ENCODE data around the gene UPK1B. TPM values are rescaled to one million over a fixed set of nuclear protein-coding genes. Genes with fewer than 3 reads are reported as not detected.

Gene UPK1B
- total RNA-seq, 2 donors from 2014 or later, result 6.6 to 9.3 TPM

GRCh38 chr3:119222391-119222790 is 49.0 kb downstream of the UPK1B start:
- 91 to 94% methylated on average over 7 of the region's 7 CpGs for WGBS, 2 donors
- Histone ChIP-seq H3K9me3 (no peaks in the 10 kb centered on the region), H3K36me3 (replicated peaks in 1 of 2; ENCODE audit: insufficient read depth in 1 of 2, low read depth in 2 of 2) (peaks cover 0 to 9% of the 10 kb centered on the region in 2 donors), H3K27ac (no peak overlapping the region), H3K4me3 (no peak overlapping the region), H3K4me1 (peaks cover 14% of the 10 kb centered on the region), H3K27me3 (no peaks in the 10 kb centered on the region)
- ATAC-seq, result no peak
- intact Hi-C loops (cut with DNase I), result no loop called here
- TF ChIP-seq CTCF (IDR thresholded peaks at IDR 0.05) (no peak), POLR2A (IDR thresholded peaks at IDR 0.05) (no peak)
- DNase-seq, result no peak

- intact Hi-C loops (cut with DNase I), result no loop called here
- 94 to 95% methylated on average over 5 of the region's 5 CpGs for WGBS, 2 donors
- Histone ChIP-seq H3K4me3 (no peak overlapping the region), H3K27me3 (no peaks in the 10 kb centered on the region), H3K4me1 (peaks cover 19% of the 10 kb centered on the region), H3K9me3 (no peaks in the 10 kb centered on the region), H3K36me3 (replicated peaks in 1 of 2; ENCODE audit: insufficient read depth in 1 of 2, low read depth in 2 of 2) (peaks cover 0 to 9% of the 10 kb centered on the region in 2 donors), H3K27ac (no peak overlapping the region)
- ATAC-seq (no peak), DNase-seq (no peak)
- TF ChIP-seq POLR2A (IDR thresholded peaks at IDR 0.05), result no peak
- no peak for TF ChIP-seq CTCF (IDR thresholded peaks at IDR 0.05)
Observed at GRCh38 chr3:119223511-119223910, 50.1 kb downstream of the UPK1B start.

- no peak for ATAC-seq
- Histone ChIP-seq H3K9me3 (no peaks in the 10 kb centered on the region), H3K36me3 (replicated peaks in 1 of 2; ENCODE audit: insufficient read depth in 1 of 2, low read depth in 2 of 2) (peaks cover 4 to 12% of the 10 kb centered on the region in 2 donors), H3K27me3 (no peaks in the 10 kb centered on the region), H3K4me1 (peaks cover 15% of the 10 kb centered on the region), H3K27ac (no peak overlapping the region), H3K4me3 (no peak overlapping the region)
- TF ChIP-seq CTCF (IDR thresholded peaks at IDR 0.05), result no peak
- TF ChIP-seq POLR2A (IDR thresholded peaks at IDR 0.05), result no peak
- no peak for DNase-seq
- intact Hi-C loops (cut with DNase I), result no loop called here
- 71 to 72% methylated on average over 3 of the region's 3 CpGs for WGBS, 2 donors
Observed at GRCh38 chr3:119225121-119225520, 51.7 kb downstream of the UPK1B start.

- H3K36me3 ChIP-seq (replicated peaks in 1 of 2; ENCODE audit: insufficient read depth in 1 of 2, low read depth in 2 of 2), result peaks cover 6 to 13% of the 10 kb centered on the region in 2 donors
- H3K27me3 ChIP-seq, result no peaks in the 10 kb centered on the region
- peaks cover 7% of the 10 kb centered on the region for H3K4me1 ChIP-seq
- TF ChIP-seq CTCF (IDR thresholded peaks at IDR 0.05) (no peak), POLR2A (IDR thresholded peaks at IDR 0.05) (no peak)
- 51 to 55% methylated on average over 6 of the region's 6 CpGs for WGBS, 2 donors
- DNase-seq (no peak), ATAC-seq (no peak)
- H3K9me3 ChIP-seq, result no peaks in the 10 kb centered on the region
- H3K4me3 ChIP-seq, result no peak overlapping the region
- peak overlapping the region in 1 of 4 donors; percentile 13 for H3K27ac ChIP-seq
- intact Hi-C loops (cut with DNase I), result no loop called here
Observed at GRCh38 chr3:119227070-119227850, 53.9 kb downstream of the UPK1B start.

Measured in body of pancreas (tissue), 4 donors.